Measurements from ENCODE around the gene AXL. TPM values are rescaled to one million over a fixed set of nuclear protein-coding genes. Genes with fewer than 3 reads are reported as not detected.
A peak's percentile ranks its signal among the peaks of the same experiment; 100 is the strongest.

AXL gene
- total and polyA plus RNA-seq, 3 donors from 2014 or later: 56.0 to 150 (median 98.2) TPM

GRCh38 chr19:41249707-41250423, 30.8 kb downstream of the AXL start:
- H3K36me3 ChIP-seq (ENCODE audit: low read depth, missing control alignments): no peaks in the 10 kb centered on the region
- 93 to 96% methylated on average over 9 of the region's 9 CpGs for WGBS, 2 donors
- no peaks in the 10 kb centered on the region for H3K4me1 ChIP-seq
- TF ChIP-seq POLR2A (IDR thresholded peaks at IDR 0.05): no peak
- TF ChIP-seq CTCF (IDR thresholded peaks at IDR 0.05): no peak
- no peaks in the 10 kb centered on the region for H3K9me3 ChIP-seq
- no peak overlapping the region for H3K4me3 ChIP-seq
- H3K27me3 ChIP-seq: no peaks in the 10 kb centered on the region
- no peak for DNase-seq
- no peak overlapping the region for H3K27ac ChIP-seq
- intact Hi-C loops (cut with DNase I; ENCODE audit: low total_unique reads): no loop called here

- no peak for DNase-seq
- H3K27me3 ChIP-seq: no peaks in the 10 kb centered on the region
- H3K4me3 ChIP-seq: no peak overlapping the region
- H3K9me3 ChIP-seq: no peaks in the 10 kb centered on the region
- TF ChIP-seq CTCF (IDR thresholded peaks at IDR 0.05) (no peak), POLR2A (IDR thresholded peaks at IDR 0.05) (no peak)
- H3K36me3 ChIP-seq (ENCODE audit: low read depth, missing control alignments): no peaks in the 10 kb centered on the region
- no peaks in the 10 kb centered on the region for H3K4me1 ChIP-seq
- H3K27ac ChIP-seq: no peak overlapping the region
- intact Hi-C loops (cut with DNase I; ENCODE audit: low total_unique reads): no loop called here
- WGBS, 2 donors: 92 to 93% methylated on average over 4 to 6 of the region's 6 CpGs
Measured at GRCh38 chr19:41253660-41254059, 34.6 kb downstream of the AXL start.

GRCh38 chr19:41255171-41255570, 36.1 kb downstream of the AXL start:
- Histone ChIP-seq H3K27ac (no peak overlapping the region), H3K9me3 (no peaks in the 10 kb centered on the region), H3K4me1 (no peaks in the 10 kb centered on the region), H3K36me3 (ENCODE audit: low read depth, missing control alignments) (no peaks in the 10 kb centered on the region), H3K27me3 (no peaks in the 10 kb centered on the region), H3K4me3 (no peak overlapping the region)
- DNase-seq: no peak
- intact Hi-C loops (cut with DNase I; ENCODE audit: low total_unique reads): no loop called here
- no peak for TF ChIP-seq CTCF (IDR thresholded peaks at IDR 0.05)
- no peak for TF ChIP-seq POLR2A (IDR thresholded peaks at IDR 0.05)

- 58% methylated on average over 10 of the region's 10 CpGs for WGBS, 2 donors
- DNase-seq: peak; percentile 27
- H3K36me3 ChIP-seq (ENCODE audit: low read depth, missing control alignments): no peaks in the 10 kb centered on the region
Measured at GRCh38 chr19:41261474-41262190, 42.6 kb downstream of the AXL start.

More at GRCh38 chr19:41261474-41262190, 42.6 kb downstream of the AXL start:
- intact Hi-C loops (cut with DNase I; ENCODE audit: low total_unique reads): loop anchor here (5.0 kb wide), 1 partner anchor 54 kb away; no protein-coding TSS in a partner anchor
- Histone ChIP-seq H3K9me3 (no peaks in the 10 kb centered on the region), H3K27ac (peak overlapping the region; percentile 87 to 95), H3K4me1 (peaks cover 10% of the 10 kb centered on the region), H3K4me3 (peak overlapping the region; percentile 66 to 69), H3K27me3 (no peaks in the 10 kb centered on the region)
- TF ChIP-seq CTCF (IDR thresholded peaks at IDR 0.05): no peak
